PC-3 (cell line): ENCODE data around the gene ABHD16A. TPM values are rescaled to one million over a fixed set of nuclear protein-coding genes. Genes with fewer than 3 reads are reported as not detected.

ENCODE experiments used
- ATAC-seq: fragments of 200-7000 bp; cut with Tn5 transposase; 2 replicates; pipeline ENCODE4 v1.9.1; 2020; ENCODE audit warnings: mild to moderate bottlenecking, moderate library complexity
- BruUV-seq: library from RNA; stranded (reverse); fragments of 400-500 nt; replicated peaks from 2 replicates; lab custom pipeline; 2021; lab: Mats Ljungman, UMichigan
- CTCF ChIA-PET: fragments of 300-600 bp; sonication (Branson Sonifier 250); formaldehyde crosslinking; loops from one replicate; lab custom pipeline; 2022; ENCODE audit warnings: antibody characterized with exemption; lab: Charles Lee
- POLR2A ChIA-PET: fragments of 300-600 bp; sonication (Branson Sonifier 250); formaldehyde crosslinking; loops from one replicate; lab custom pipeline; 2022; ENCODE audit warnings: antibody characterized with exemption; ENCODE audit not compliant: unreplicated experiment; lab: Charles Lee
- DNase-seq: peaks from one replicate; pipeline ENCODE4 v3.0.0-alpha.2; 2015
- H2AFZ ChIP-seq: fragments of 300-600 bp; sonication (generic); 2 replicates; pipeline ENCODE4 v1.6.0; 2016; ENCODE audit warnings: antibody characterized with exemption, low read length
- H3F3A ChIP-seq: fragments of 300-600 bp; sonication (generic); one replicate; pipeline ENCODE4 v1.6.0; 2017; ENCODE audit warnings: antibody characterized with exemption, low read length, control low read depth, mild to moderate bottlenecking; ENCODE audit not compliant: unreplicated experiment
- H3K27ac ChIP-seq: fragments of 300-600 bp; sonication (generic); 2 replicates; pipeline ENCODE4 v1.5.1; 2016; ENCODE audit warnings: mild to moderate bottlenecking, low read length
- H3K27me3 ChIP-seq: fragments of 300-600 bp; sonication (generic); 2 replicates; pipeline ENCODE4 v1.6.1; 2016; ENCODE audit warnings: low read length, mixed read lengths
- H3K36me3 ChIP-seq: fragments of 300-600 bp; sonication (generic); 2 replicates; pipeline ENCODE4 v1.6.1; 2016; ENCODE audit warnings: low read depth, mixed run types, low read length, mixed read lengths
- H3K4me1 ChIP-seq: fragments of 300-600 bp; sonication (generic); 2 replicates; pipeline ENCODE4 v1.5.1; 2016; ENCODE audit warnings: low read length; ENCODE audit not compliant: insufficient read depth
- H3K4me2 ChIP-seq: fragments of 300-600 bp; sonication (generic); 2 replicates; pipeline ENCODE4 v1.6.0; 2016; ENCODE audit warnings: low read length
- H3K4me3 ChIP-seq: fragments of 300-600 bp; sonication (generic); 2 replicates; pipeline ENCODE4 v1.5.1; 2016; ENCODE audit warnings: mild to moderate bottlenecking, low read length, mixed read lengths
- H3K79me2 ChIP-seq: fragments of 300-600 bp; sonication (generic); 2 replicates; pipeline ENCODE4 v1.6.1; 2017; ENCODE audit warnings: low read length, mixed read lengths
- H3K9ac ChIP-seq: fragments of 300-600 bp; sonication (generic); 2 replicates; pipeline ENCODE4 v1.6.0; 2016; ENCODE audit warnings: mild to moderate bottlenecking, low read length
- H3K9me2 ChIP-seq: fragments of 300-600 bp; sonication (generic); replicated peaks from 2 replicates; pipeline ENCODE4 v1.6.1; 2016; ENCODE audit warnings: mixed run types, low read length, mixed read lengths
- H3K9me3 ChIP-seq: fragments of 300-600 bp; sonication (generic); 2 replicates; pipeline ENCODE4 v1.6.1; 2016; ENCODE audit warnings: low read length, mixed read lengths
- H4K20me1 ChIP-seq: fragments of 300-600 bp; sonication (generic); 2 replicates; pipeline ENCODE4 v1.6.1; 2016; ENCODE audit warnings: low read length, mixed read lengths
- CTCF ChIP-seq: fragments of 300-600 bp; sonication (generic); conservative IDR thresholded peaks from 2 replicates; pipeline ENCODE4 v1.5.1; 2017; ENCODE audit warnings: antibody characterized with exemption, low read depth, mild to moderate bottlenecking, low read length
- EZH2 ChIP-seq: fragments of 300-600 bp; sonication (generic); IDR thresholded peaks from one replicate; pipeline ENCODE4 v1.6.1; 2017; ENCODE audit warnings: antibody characterized with exemption, mild to moderate bottlenecking, low read length; ENCODE audit not compliant: unreplicated experiment
- EZH2phosphoT487 ChIP-seq: fragments of 300-600 bp; sonication (generic); IDR thresholded peaks from 2 replicates; pipeline ENCODE4 v1.6.1; 2018; ENCODE audit warnings: mild to moderate bottlenecking, antibody characterized with exemption, low read length, borderline replicate concordance
- intact Hi-C: fragments of 100-400 bp; cut with micrococcal nuclease; formaldehyde crosslinking; loops from 2 replicates; pipeline ENCODE4 v1.9.0; 2023
- total RNA-seq: library from RNA; depleted of rRNA; stranded (reverse); fragments of >200 nt; gene quantifications from 2 replicates; pipeline ENCODE4 v1.2.3, GENCODE V29; 2014

The ABHD16A gene
- total RNA-seq, 1 experiment from 2014 or later: 52.0 TPM

- ATAC-seq: no peak
- Histone ChIP-seq H3K4me1 (no peaks in the 10 kb centered on the region), H3K9me3 (no peaks in the 10 kb centered on the region), H3K4me3 (no peak overlapping the region), H3K4me2 (no peak overlapping the region), H2AFZ (no peak overlapping the region), H3K9ac (no peak overlapping the region), H3K27me3 (no peaks in the 10 kb centered on the region), H4K20me1 (no peaks in the 10 kb centered on the region), H3K9me2 (no peaks in the 10 kb centered on the region), H3K36me3 (peaks cover 38% of the 10 kb centered on the region), H3K79me2 (no peaks in the 10 kb centered on the region), H3F3A (peaks cover 10% of the 10 kb centered on the region), H3K27ac (no peak overlapping the region)
- DNase-seq: no peak
- no peak for TF ChIP-seq EZH2phosphoT487
- no peak for TF ChIP-seq EZH2
- no peak for TF ChIP-seq CTCF
- ChIA-PET POLR2A (interaction anchor here (0.6 kb wide), 2 partner anchors 9 to 75 kb away, joined by 3 to 14 read pairs; partner anchors contain the start of gene BAG6), CTCF (no interaction called here)
- no TSS peak for BruUV-seq
- intact Hi-C loops: no loop called here
These were observed 60.1 kb downstream of the ABHD16A start for GRCh38 chr6:31642798-31643570.

GRCh38 chr6:31641370-31641769 is 61.8 kb downstream of the ABHD16A start:
- ChIA-PET POLR2A (no interaction called here), CTCF (no interaction called here)
- Histone ChIP-seq H3K9ac (no peak overlapping the region), H3K27me3 (no peaks in the 10 kb centered on the region), H3F3A (peaks cover 14% of the 10 kb centered on the region), H2AFZ (no peak overlapping the region), H3K79me2 (no peaks in the 10 kb centered on the region), H3K9me3 (no peaks in the 10 kb centered on the region), H3K4me1 (no peaks in the 10 kb centered on the region), H3K4me3 (no peak overlapping the region), H3K4me2 (no peak overlapping the region), H3K9me2 (no peaks in the 10 kb centered on the region), H3K36me3 (peaks cover 44% of the 10 kb centered on the region), H4K20me1 (no peaks in the 10 kb centered on the region), H3K27ac (no peak overlapping the region)
- intact Hi-C loops: no loop called here
- TF ChIP-seq EZH2phosphoT487 (no peak), EZH2 (no peak), CTCF (no peak)
- ATAC-seq (no peak), DNase-seq (no peak)
- BruUV-seq: no TSS peak

GRCh38 chr6:31640612-31641011 is 62.5 kb downstream of the ABHD16A start:
- Histone ChIP-seq H3K4me2 (no peak overlapping the region), H3K9ac (no peak overlapping the region), H3F3A (peaks cover 14% of the 10 kb centered on the region), H4K20me1 (no peaks in the 10 kb centered on the region), H3K36me3 (peaks cover 49% of the 10 kb centered on the region), H3K79me2 (no peaks in the 10 kb centered on the region), H3K9me2 (no peaks in the 10 kb centered on the region), H3K27me3 (no peaks in the 10 kb centered on the region), H3K4me3 (no peak overlapping the region), H3K4me1 (no peaks in the 10 kb centered on the region), H3K27ac (no peak overlapping the region), H3K9me3 (no peaks in the 10 kb centered on the region), H2AFZ (no peak overlapping the region)
- ChIA-PET POLR2A (no interaction called here), CTCF (no interaction called here)
- no peak for TF ChIP-seq EZH2phosphoT487
- no peak for TF ChIP-seq CTCF
- TF ChIP-seq EZH2: no peak
- ATAC-seq: no peak
- BruUV-seq: TSS peak; percentile 62
- no peak for DNase-seq
- intact Hi-C loops: no loop called here
